Activated naive CD4-positive, alpha-beta T cell treated with anti-CD3 and anti-CD28 coated beads for 36 hours (primary cell): ENCODE measurements around the gene FBXL16. TPM values are rescaled to one million over a fixed set of nuclear protein-coding genes. Genes with fewer than 3 reads are reported as not detected.
A peak's percentile ranks its signal among the peaks of the same experiment; 100 is the strongest.

Source experiments
- CTCF ChIA-PET: fragments of 350-600 bp; sonication (Branson Sonifier 250); formaldehyde crosslinking; loops from one replicate; lab custom pipeline; 2021; ENCODE audit warnings: antibody characterized with exemption; lab: Charles Lee
- DNase-seq: peaks from one replicate; pipeline ENCODE4 v3.0.0-alpha.2; 2020
- H3K27ac Mint-ChIP-seq: one replicate; pipeline ENCODE4 v1.8.0; 2021; ENCODE audit warnings: mild to moderate bottlenecking, mixed read lengths
- H3K27me3 Mint-ChIP-seq: one replicate; pipeline ENCODE4 v1.8.0; 2021; ENCODE audit warnings: low read depth, mixed read lengths
- H3K36me3 Mint-ChIP-seq: one replicate; pipeline ENCODE4 v1.8.0; 2021; ENCODE audit warnings: low read depth, mixed read lengths
- H3K4me1 Mint-ChIP-seq: one replicate; pipeline ENCODE4 v1.8.0; 2021; ENCODE audit warnings: low read depth, mixed read lengths
- H3K4me3 Mint-ChIP-seq: one replicate; pipeline ENCODE4 v1.8.0; 2021; ENCODE audit warnings: mild to moderate bottlenecking, moderate library complexity, mixed read lengths
- H3K9me3 Mint-ChIP-seq: one replicate; pipeline ENCODE4 v1.8.0; 2021; ENCODE audit warnings: mixed read lengths
- intact Hi-C: fragments of 100-400 bp; cut with micrococcal nuclease; formaldehyde crosslinking; loops from one replicate; pipeline ENCODE4 v1.15.1; 2023
- total RNA-seq, 2 experiments: library from RNA; stranded (reverse); gene quantifications; one replicate each; pipeline ENCODE4 v1.2.3, GENCODE V29; 2021

FBXL16 gene
- total RNA-seq, 2 experiments from 2014 or later: 3.7 to 5.7 TPM

GRCh38 chr16:726438-727290 is 21.1 kb upstream of the FBXL16 start, which contains the start of the genes CCDC78 and HAGHL:
TSS of gene CCDC78 (minus strand) at chr16:726443. CDS start at chr16:726367, 76 bp downstream.
TSS of gene HAGHL (plus strand) at chr16:727106. CDS start at chr16:727510, 404 bp downstream.
- no peak within 1 kb of the TSS for H3K27ac Mint-ChIP-seq
- CTCF ChIA-PET: interaction anchor here (0.8 to 2.5 kb wide), 4 partner anchors 9 to 15 kb away, joined by 3 to 14 read pairs (median 3); no protein-coding TSS in a partner anchor
- intact Hi-C loops: no loop called here

GRCh38 chr16:726188-726437 is 20.5 kb upstream of the FBXL16 start:
- H3K36me3 Mint-ChIP-seq: no peaks in the 10 kb centered on the region
- DNase-seq: no peak
- peak overlapping the region; percentile 64 for H3K4me3 Mint-ChIP-seq
- H3K9me3 Mint-ChIP-seq: no peaks in the 10 kb centered on the region
- H3K27me3 Mint-ChIP-seq: no peaks in the 10 kb centered on the region
- no peak overlapping the region for H3K27ac Mint-ChIP-seq
- intact Hi-C loops: no loop called here
- H3K4me1 Mint-ChIP-seq: peaks cover 4% of the 10 kb centered on the region
- CTCF ChIA-PET: interaction anchor here (0.8 to 2.5 kb wide), 3 partner anchors 10 to 16 kb away, joined by 3 to 14 read pairs (median 3); no protein-coding TSS in a partner anchor

More at GRCh38 chr16:726438-727290, 21.1 kb upstream of the FBXL16 start, which contains the start of the genes CCDC78 and HAGHL:
- H3K4me1 Mint-ChIP-seq: peaks cover 4% of the 10 kb centered on the region
- peak within 1 kb of the TSS; percentile 64 for H3K4me3 Mint-ChIP-seq
- DNase-seq: peak; percentile 50
- no peaks in the 10 kb centered on the region for H3K9me3 Mint-ChIP-seq
- no peaks in the 10 kb centered on the region for H3K27me3 Mint-ChIP-seq
- H3K36me3 Mint-ChIP-seq: no peaks in the 10 kb centered on the region

- DNase-seq: no peak
- peaks cover 4% of the 10 kb centered on the region for H3K4me1 Mint-ChIP-seq
- no peaks in the 10 kb centered on the region for H3K36me3 Mint-ChIP-seq
- CTCF ChIA-PET: interaction anchor here (0.8 to 2.5 kb wide), 3 partner anchors 9 to 16 kb away, joined by 3 to 14 read pairs (median 6); partner anchors contain the start of gene CIAO3
- no peaks in the 10 kb centered on the region for H3K27me3 Mint-ChIP-seq
- H3K4me3 Mint-ChIP-seq: peak overlapping the region; percentile 12
- intact Hi-C loops: no loop called here
- H3K27ac Mint-ChIP-seq: no peak overlapping the region
- no peaks in the 10 kb centered on the region for H3K9me3 Mint-ChIP-seq
These were observed 20.0 kb upstream of the FBXL16 start for GRCh38 chr16:725463-726187.

GRCh38 chr16:725041-725376 is 19.4 kb upstream of the FBXL16 start:
- CTCF ChIA-PET: interaction anchor here (0.5 to 2.5 kb wide), 4 partner anchors 10 to 596 kb away, joined by 3 to 14 read pairs (median 6); partner anchors contain the start of gene CIAO3
- Mint-ChIP-seq H3K4me1 (peaks cover 8% of the 10 kb centered on the region), H3K27me3 (no peaks in the 10 kb centered on the region), H3K36me3 (no peaks in the 10 kb centered on the region), H3K27ac (no peak overlapping the region), H3K9me3 (no peaks in the 10 kb centered on the region), H3K4me3 (no peak overlapping the region)
- DNase-seq: no peak
- intact Hi-C loops: no loop called here

- CTCF ChIA-PET: interaction anchor here (0.5 to 2.5 kb wide), 5 partner anchors 8 to 596 kb away, joined by 3 to 14 read pairs (median 5); partner anchors contain the start of gene CIAO3
- no peak overlapping the region for H3K27ac Mint-ChIP-seq
- no peaks in the 10 kb centered on the region for H3K27me3 Mint-ChIP-seq
- peaks cover 13% of the 10 kb centered on the region for H3K4me1 Mint-ChIP-seq
- no peaks in the 10 kb centered on the region for H3K9me3 Mint-ChIP-seq
- H3K36me3 Mint-ChIP-seq: no peaks in the 10 kb centered on the region
- intact Hi-C loops: loop anchor here (5.0 kb wide), 1 partner anchor 42 kb away; the partner anchor contains the start of genes JMJD8 and STUB1
- no peak overlapping the region for H3K4me3 Mint-ChIP-seq
- no peak for DNase-seq
These were observed 18.8 kb upstream of the FBXL16 start for GRCh38 chr16:724188-725040.

GRCh38 chr16:723695-724094 is 18.1 kb upstream of the FBXL16 start:
- Mint-ChIP-seq H3K9me3 (no peaks in the 10 kb centered on the region), H3K4me3 (no peak overlapping the region)

GRCh38 chr16:722835-723633 is 17.4 kb upstream of the FBXL16 start:
- CTCF ChIA-PET: interaction anchor here (1.0 to 3.7 kb wide), 3 partner anchors 11 to 18 kb away, joined by 3 to 25 read pairs (median 5); partner anchors contain the start of gene CIAO3
- no peak for DNase-seq
- no peaks in the 10 kb centered on the region for H3K9me3 Mint-ChIP-seq
- intact Hi-C loops: loop anchor here (5.0 kb wide), 1 partner anchor 41 kb away; the partner anchor contains the start of genes JMJD8 and STUB1
- no peaks in the 10 kb centered on the region for H3K27me3 Mint-ChIP-seq
- H3K4me1 Mint-ChIP-seq: peaks cover 17% of the 10 kb centered on the region
- H3K36me3 Mint-ChIP-seq: no peaks in the 10 kb centered on the region
- H3K27ac Mint-ChIP-seq: no peak overlapping the region
- H3K4me3 Mint-ChIP-seq: peak overlapping the region; percentile 49

More at GRCh38 chr16:723695-724094, 18.1 kb upstream of the FBXL16 start:
- Mint-ChIP-seq H3K27ac (no peak overlapping the region), H3K36me3 (no peaks in the 10 kb centered on the region), H3K4me1 (peaks cover 17% of the 10 kb centered on the region), H3K27me3 (no peaks in the 10 kb centered on the region)
- no peak for DNase-seq
- intact Hi-C loops: loop anchor here (5.0 kb wide), 1 partner anchor 41 kb away; the partner anchor contains the start of genes JMJD8 and STUB1
- CTCF ChIA-PET: interaction anchor here (1.6 kb wide), 1 partner anchor 11 kb away, joined by 5 read pairs; no protein-coding TSS in a partner anchor

- CTCF ChIA-PET: interaction anchor here (1.0 to 3.7 kb wide), 3 partner anchors 10 to 19 kb away, joined by 3 to 25 read pairs (median 13); partner anchors contain the start of gene CIAO3
- intact Hi-C loops: loop anchor here (2.0 to 5.0 kb wide), 2 partner anchors 19 to 40 kb away; partner anchors contain the start of genes CIAO3, JMJD8 and STUB1
- peaks cover 17% of the 10 kb centered on the region for H3K4me1 Mint-ChIP-seq
- no peak overlapping the region for H3K27ac Mint-ChIP-seq
- peak overlapping the region; percentile 49 for H3K4me3 Mint-ChIP-seq
- H3K36me3 Mint-ChIP-seq: no peaks in the 10 kb centered on the region
- no peaks in the 10 kb centered on the region for H3K9me3 Mint-ChIP-seq
- H3K27me3 Mint-ChIP-seq: no peaks in the 10 kb centered on the region
- DNase-seq: no peak
These were observed 16.4 kb upstream of the FBXL16 start for GRCh38 chr16:721765-722540.

GRCh38 chr16:720990-721764 is 15.6 kb upstream of the FBXL16 start, which contains the start of gene ANTKMT:
TSS of gene ANTKMT (plus strand) at chr16:721146. CDS start at chr16:721275, 129 bp downstream.
- Mint-ChIP-seq H3K27ac (peak within 1 kb of the TSS; percentile 69), H3K27me3 (no peaks in the 10 kb centered on the region), H3K36me3 (no peaks in the 10 kb centered on the region), H3K4me3 (peak within 1 kb of the TSS; percentile 82), H3K9me3 (no peaks in the 10 kb centered on the region), H3K4me1 (peaks cover 17% of the 10 kb centered on the region)
- DNase-seq: peak; percentile 76
- CTCF ChIA-PET: interaction anchor here (0.7 to 3.7 kb wide), 3 partner anchors 9 to 123 kb away, joined by 3 to 25 read pairs (median 13); partner anchors contain the start of gene CIAO3
- intact Hi-C loops: loop anchor here (2.0 to 5.0 kb wide), 2 partner anchors 20 to 39 kb away; partner anchors contain the start of genes CIAO3, JMJD8 and STUB1
